PFSK-1 (cell line): ENCODE data around the gene EFHD1.

ENCODE experiments used
- FOXP2 ChIP-seq: optimal IDR thresholded peaks from 2 replicates; pipeline ENCODE3; 2011; ENCODE audit warnings: borderline replicate concordance, control low read depth, inconsistent platforms; ENCODE audit not compliant: insufficient read depth; ENCODE audit errors: extremely low read length, extremely low read depth
- POLR2AphosphoS5 ChIP-seq: IDR thresholded peaks from 2 replicates; pipeline ENCODE4 v1.6.1; 2012; ENCODE audit warnings: low read depth, mild to moderate bottlenecking, control low read depth, low read length, moderate library complexity
- SIN3A ChIP-seq: IDR thresholded peaks from 2 replicates; pipeline ENCODE4 v1.6.1; 2012; ENCODE audit warnings: mild to moderate bottlenecking, low read length, moderate library complexity, borderline replicate concordance; ENCODE audit not compliant: insufficient read depth
- TAF1 ChIP-seq: IDR thresholded peaks from 2 replicates; pipeline ENCODE4 v1.6.1; 2012; ENCODE audit warnings: low read length, control low read depth, borderline replicate concordance; ENCODE audit not compliant: insufficient read depth
- TF ChIP-seq, protein P1 (sequence below), 2 experiments: IDR thresholded peaks; 2 replicates each; pipeline versions ENCODE4 v1.6.1 to v1.8.0; 2011 to 2012; ENCODE audit warnings: low read depth in 2 of 2, low read length in 2 of 2, control low read depth in 1 of 2, inconsistent platforms in 1 of 2, mild to moderate bottlenecking in 1 of 2, moderate library complexity in 1 of 2; ENCODE audit not compliant: insufficient read depth in 1 of 2

The EFHD1 gene

DNA sequence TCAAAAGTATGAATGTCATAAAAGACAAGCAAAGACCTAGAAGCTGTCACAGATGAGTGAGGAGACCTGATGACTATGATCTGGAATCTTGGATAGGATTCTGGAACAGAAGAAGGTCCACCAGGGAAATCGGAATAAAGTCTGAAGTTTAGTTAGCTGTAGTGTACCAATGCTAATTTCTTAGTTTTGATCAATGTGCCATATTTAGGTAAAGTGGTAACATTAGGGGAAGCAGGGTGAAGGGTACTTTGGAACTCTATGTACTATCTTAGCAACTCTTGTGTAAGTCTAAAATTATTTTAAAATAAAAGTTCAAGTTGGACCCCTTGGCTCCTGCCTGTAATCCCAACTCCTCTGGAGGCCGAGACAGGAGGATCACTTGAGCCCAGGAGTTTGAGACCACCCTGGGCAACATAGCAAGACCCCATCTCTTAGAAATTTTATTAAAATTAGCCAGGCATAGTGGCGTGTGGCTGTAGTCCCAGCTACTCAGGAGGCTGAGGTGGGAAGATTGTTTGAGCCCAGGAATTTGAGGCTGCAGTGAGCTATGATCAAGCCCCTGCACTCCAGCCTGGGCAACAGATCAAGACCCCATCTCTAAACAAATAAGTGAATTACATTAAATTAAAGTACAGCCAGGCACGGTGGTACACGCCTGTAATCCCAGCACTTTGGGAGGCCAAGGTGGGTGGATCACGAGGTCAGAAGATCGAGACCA lies 35.9 kb upstream of the EFHD1 start:
- TF ChIP-seq SIN3A, result no peak
- TF ChIP-seq FOXP2, result no peak
- TF ChIP-seq POLR2AphosphoS5, result no peak
- TF ChIP-seq, protein P1, sequence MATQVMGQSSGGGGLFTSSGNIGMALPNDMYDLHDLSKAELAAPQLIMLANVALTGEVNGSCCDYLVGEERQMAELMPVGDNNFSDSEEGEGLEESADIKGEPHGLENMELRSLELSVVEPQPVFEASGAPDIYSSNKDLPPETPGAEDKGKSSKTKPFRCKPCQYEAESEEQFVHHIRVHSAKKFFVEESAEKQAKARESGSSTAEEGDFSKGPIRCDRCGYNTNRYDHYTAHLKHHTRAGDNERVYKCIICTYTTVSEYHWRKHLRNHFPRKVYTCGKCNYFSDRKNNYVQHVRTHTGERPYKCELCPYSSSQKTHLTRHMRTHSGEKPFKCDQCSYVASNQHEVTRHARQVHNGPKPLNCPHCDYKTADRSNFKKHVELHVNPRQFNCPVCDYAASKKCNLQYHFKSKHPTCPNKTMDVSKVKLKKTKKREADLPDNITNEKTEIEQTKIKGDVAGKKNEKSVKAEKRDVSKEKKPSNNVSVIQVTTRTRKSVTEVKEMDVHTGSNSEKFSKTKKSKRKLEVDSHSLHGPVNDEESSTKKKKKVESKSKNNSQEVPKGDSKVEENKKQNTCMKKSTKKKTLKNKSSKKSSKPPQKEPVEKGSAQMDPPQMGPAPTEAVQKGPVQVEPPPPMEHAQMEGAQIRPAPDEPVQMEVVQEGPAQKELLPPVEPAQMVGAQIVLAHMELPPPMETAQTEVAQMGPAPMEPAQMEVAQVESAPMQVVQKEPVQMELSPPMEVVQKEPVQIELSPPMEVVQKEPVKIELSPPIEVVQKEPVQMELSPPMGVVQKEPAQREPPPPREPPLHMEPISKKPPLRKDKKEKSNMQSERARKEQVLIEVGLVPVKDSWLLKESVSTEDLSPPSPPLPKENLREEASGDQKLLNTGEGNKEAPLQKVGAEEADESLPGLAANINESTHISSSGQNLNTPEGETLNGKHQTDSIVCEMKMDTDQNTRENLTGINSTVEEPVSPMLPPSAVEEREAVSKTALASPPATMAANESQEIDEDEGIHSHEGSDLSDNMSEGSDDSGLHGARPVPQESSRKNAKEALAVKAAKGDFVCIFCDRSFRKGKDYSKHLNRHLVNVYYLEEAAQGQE (IDR thresholded peaks at IDR 0.05; ENCODE audit: insufficient read depth in 1 of 2, low read depth in 2 of 2, low read length in 2 of 2), result no peak
- no peak for TF ChIP-seq TAF1

DNA sequence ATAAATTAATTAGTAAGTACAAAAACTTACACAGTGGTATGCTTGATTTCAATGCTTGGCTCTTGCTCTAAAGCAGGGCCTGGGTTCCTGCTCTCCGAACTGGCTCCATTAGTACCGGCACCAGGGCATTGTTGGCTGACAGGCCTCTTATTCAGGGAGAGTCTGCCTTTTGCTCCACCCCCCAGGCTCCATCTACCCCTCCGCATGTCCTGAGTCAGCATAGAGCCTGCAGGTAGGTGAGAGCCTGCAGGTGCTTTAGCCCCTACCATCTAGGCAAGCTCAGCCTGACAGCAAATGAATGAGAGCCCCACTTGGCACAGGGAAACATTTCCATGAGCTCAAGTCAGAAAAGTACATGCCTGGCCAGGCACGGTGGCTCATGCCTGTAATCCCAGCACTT lies 35.1 kb upstream of the EFHD1 start:
- no peak for TF ChIP-seq POLR2AphosphoS5

DNA sequence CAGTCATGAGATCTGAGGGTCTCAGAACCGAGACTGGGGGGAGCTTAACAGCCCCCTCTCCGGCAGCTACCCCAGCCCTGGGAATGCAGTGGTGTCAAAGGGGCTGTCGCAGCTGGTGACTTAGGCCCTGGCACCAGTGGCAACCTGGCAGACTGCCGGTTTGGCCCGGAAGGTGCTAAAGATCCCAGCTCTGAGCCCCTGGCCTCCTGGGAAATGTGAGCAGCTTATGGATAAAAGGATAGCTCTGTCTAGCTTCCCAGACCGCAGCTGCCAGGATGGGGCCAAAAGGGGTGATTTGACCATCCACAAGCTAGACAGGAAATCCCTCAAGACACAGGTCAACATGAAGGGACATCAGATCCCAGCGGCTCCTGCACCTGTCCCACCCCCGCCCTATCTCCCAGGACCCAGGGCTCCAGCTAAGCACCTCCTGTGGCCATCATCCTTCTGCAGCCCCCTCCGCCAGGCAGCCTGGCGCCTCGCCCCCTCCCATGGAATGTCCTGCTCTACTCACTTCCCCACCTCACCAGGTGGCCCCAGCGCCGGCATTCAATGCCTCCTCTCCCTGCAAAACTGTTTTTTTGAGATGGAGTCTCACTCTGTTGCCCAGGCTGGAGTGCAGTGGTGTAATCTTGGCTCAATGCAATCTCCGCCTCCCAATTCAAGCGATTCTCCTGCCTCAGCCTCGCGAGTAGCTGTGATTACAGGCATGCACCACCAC lies 33.2 kb upstream of the EFHD1 start:
- TF ChIP-seq FOXP2 (no peak), SIN3A (no peak), POLR2AphosphoS5 (no peak), TAF1 (no peak)
- TF ChIP-seq, protein P1 (IDR thresholded peaks at IDR 0.05; ENCODE audit: insufficient read depth in 1 of 2, low read depth in 2 of 2, low read length in 2 of 2), result no peak

DNA sequence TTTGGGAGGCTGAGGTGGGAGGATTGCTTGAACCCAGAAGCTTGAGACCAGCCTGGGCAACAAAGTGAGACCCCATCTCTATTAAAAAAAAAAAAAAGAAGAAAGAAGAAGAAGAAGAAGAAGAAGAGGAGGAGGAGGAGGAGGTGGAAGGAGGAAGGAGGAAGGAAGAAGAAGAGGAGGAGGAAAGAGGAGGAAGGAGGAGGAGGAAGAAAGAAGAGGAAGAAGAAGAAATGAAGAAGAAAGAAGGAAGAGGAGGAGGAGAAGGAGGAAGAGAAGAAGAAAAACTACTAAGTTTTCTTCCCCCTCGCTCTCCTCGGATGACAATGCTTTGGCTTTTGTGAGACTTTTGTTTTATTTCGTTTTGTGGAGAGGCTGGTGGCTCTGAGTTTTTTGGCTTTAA lies 30.1 kb upstream of the EFHD1 start:
- TF ChIP-seq SIN3A (no peak), TAF1 (no peak), FOXP2 (no peak), POLR2AphosphoS5 (no peak)
- TF ChIP-seq, protein P1 (IDR thresholded peaks at IDR 0.05; ENCODE audit: insufficient read depth in 1 of 2, low read depth in 2 of 2, low read length in 2 of 2), result no peak

DNA sequence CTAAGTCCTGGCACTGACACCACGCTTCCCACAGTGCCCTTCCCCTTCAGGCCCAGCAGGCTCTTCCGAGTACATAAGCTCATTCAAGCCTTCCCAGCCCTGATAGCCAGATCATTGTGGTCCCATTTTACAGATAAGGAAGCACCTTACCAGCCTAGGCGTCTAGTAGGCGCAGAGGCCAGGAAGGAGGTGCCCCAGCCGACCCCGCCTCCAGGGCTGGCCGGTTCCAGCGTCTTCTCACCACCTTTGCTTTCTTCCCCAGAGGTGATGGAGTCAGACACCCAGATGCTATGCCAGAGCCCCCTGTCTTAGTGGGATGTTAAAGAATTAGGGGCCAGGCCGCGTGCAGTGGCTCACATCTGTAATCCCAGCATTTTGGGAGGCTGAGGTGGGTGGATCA lies 28.9 kb upstream of the EFHD1 start:
- TF ChIP-seq FOXP2, result no peak
- TF ChIP-seq SIN3A, result no peak
- no peak for TF ChIP-seq TAF1
- TF ChIP-seq, protein P1 (IDR thresholded peaks at IDR 0.05; ENCODE audit: insufficient read depth in 1 of 2, low read depth in 2 of 2, low read length in 2 of 2), result no peak
- TF ChIP-seq POLR2AphosphoS5, result no peak
